Activated CD8-positive, alpha-beta memory T cell treated with anti-CD3 and anti-CD28 coated beads for 48 hours (primary cell): ENCODE data around the gene TAF4.
A peak's percentile ranks its signal among the peaks of the same experiment; 100 is the strongest.

Source experiments
- DNase-seq, 3 experiments: peaks; one replicate each; pipeline ENCODE4 v3.0.0-alpha.2; 2020; ENCODE audit warnings: low read depth in 2 of 3, low spot score in 2 of 3

Gene TAF4

DNA sequence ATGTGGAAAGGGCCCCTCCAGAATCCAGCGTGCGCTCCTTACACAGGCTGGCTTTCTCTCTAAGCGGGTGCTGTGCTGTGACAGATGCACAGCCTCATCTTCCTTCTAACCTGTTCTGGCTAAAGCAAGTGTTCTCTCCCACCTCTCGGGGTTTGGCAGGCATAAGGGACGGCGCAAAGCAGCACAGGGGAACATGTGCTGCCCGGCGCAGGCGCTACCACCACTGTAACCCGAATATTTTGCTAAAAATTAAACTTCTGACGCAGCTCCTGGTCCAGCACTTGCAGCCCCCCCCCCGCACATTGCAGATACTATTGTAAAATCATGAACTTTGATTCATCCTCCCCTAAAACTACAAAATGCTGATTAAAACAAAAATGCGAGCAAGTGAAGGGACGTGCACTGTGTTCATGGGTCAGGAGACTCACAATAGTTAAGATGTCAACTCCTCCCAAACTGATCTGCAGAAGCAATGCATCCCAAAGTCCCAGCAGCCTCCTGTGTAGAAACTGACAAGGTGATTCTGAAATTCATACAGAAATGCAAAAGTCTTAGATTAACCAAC, 43.0 kb downstream of the TAF4 start:
- no peak for DNase-seq

DNA sequence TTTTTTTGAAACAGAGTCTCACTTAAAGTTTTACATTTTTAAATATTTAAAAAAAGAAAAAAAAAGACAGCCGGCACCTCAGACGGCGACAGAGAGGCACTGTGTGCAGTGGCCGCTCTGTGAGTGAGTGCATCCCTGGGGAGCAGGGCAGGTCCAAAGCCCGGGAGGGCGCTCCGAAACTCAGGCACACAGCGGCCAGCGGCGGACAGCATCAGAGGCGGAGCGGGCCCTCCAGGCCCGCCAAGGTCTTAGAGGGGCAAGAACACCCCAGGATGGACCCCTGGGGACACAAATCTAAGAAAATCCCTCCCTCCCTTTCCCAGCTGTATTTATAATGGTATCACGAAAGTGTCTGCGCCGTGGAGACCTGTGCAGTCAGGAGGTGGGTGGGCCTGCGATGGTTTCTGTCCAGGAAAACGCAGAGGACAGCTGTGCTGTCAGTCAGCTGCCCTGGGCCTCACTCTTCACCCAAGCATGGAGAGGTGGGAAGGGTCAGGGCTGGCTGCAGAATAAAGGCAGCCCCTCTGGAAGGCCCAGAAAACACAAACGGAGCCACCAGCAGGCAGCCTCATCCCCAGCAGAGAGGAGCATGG, 43.8 kb downstream of the TAF4 start:
- DNase-seq = no peak

DNA sequence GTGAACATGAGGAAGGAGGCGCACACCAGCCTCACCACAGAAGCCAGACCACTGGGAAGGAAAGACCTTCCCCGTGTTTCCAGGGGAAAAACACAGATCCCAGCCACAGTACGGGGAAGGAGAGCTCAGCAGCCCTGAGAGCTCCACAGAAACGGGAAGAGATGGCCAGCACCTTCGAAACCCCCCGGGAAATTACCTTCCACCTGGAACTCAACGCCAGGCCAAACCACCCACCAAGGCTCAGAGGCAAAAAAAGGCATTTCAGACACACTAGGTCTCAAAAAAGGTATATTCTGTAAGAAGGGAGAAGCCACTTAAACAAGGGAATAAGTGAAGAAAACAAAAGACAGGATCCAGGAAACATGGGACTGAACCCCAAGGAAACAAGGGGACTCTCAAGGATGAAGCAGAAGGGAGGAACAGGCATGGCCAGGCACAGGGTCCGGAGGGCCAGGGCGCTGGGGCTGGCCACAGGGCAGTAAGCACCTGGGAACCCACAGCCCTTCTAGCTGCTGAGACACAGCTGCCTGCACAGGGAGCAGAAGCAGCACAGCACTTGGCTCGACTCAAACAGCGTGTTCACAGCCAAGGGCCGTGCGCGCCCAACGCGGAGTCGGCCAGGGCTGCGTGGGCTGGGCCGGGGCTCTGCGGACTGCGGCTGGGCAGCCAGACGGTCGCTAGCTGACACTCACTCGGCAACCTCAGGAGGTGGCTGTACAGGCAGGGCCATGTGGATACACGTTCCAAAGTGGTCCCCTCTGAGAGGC, 44.6 kb downstream of the TAF4 start:
- DNase-seq = no peak

DNA sequence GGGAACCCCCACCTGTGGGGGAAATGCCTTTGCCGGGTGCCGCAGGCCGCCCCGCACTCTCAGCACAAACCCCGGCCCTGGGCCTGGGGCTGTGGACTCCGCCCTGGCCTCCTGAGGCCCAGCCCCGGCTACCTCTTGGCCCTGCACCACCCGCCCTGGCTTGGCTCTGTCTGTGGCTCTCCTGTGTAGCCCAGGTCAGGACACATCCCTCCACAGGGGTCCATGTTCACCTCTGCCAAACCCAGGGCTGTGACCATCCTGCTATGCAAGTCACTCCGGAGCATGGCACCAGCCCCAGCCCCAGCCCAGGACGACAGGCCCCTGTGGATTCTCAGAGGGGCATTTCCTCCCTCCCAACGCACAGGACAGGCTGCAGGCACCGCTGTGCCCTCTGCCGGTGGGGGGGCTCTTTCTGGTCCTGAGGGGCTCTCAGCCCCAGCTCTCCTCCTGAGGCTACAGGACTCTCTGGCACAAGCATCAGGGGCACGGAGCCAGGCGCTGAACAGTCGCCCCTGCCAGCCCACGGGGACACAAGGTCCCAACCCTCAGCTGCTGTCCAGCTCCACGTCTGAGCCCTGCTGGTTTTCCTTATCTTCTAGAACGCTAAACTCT, 45.7 kb downstream of the TAF4 start:
- DNase-seq = no peak

DNA sequence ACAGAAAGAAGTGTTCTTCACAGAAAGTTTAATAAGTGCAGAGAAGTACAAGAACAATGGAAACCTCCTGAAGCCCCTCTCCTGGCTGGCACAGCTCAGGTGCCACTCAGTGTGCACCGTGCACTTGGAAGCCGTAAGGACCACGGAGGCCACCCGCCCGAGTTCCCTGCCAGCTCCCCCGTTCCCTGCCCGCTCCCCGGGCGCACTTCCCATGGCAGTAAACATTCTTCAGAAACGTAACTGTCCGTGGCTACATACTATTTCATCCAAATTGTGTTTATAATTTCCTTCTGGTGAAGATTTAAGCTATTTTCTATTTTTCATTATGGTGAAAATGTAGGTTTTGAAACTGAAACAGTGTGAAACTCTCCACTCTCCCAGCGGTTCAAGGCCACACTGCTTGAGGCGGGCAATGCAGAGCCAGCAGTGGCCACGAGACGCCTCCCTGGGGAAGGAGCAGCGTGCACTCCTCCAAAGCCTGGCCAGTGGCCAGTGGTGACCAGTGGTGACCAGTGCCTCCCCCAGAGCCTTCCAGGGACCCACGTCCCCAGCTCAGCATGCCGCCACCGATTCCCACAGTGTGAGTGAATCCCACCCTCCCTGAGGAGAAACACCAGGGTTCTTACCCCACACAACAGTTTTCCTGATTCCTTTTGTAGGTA, 46.4 kb downstream of the TAF4 start:
- DNase-seq = no peak

DNA sequence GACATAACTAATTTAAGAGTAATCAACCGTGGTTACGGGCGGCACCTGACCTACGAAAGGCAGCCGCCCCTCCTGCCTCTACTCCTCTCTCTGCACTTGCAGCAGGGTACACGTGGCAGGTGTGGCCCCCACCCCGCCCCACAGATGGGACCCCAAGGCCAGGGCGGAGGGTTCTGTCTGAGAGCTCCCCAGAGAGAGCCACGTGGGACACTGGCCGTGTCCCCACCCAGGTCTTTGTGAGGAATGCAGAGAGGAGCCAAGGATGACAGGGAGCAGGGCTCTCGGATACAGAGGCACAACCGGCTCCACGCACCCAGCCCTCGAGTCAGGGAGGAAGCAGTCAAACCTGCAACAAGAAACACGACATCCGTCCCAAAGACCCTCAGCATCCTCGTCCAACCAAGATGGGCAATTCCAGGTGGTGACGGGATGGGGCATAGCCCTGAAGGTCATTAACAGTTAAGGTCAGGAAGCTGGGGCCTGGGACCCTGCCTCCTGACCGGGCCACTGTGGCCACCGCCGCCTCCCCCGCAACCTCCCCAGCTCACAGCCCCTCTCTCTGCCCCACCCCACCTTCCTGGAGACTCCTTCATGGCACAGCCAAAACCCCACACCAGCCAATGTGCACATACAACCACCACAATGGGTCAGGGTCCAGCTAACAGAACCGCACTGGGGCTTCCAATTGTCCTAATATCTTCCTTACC, 47.1 kb downstream of the TAF4 start:
- DNase-seq = no peak

DNA sequence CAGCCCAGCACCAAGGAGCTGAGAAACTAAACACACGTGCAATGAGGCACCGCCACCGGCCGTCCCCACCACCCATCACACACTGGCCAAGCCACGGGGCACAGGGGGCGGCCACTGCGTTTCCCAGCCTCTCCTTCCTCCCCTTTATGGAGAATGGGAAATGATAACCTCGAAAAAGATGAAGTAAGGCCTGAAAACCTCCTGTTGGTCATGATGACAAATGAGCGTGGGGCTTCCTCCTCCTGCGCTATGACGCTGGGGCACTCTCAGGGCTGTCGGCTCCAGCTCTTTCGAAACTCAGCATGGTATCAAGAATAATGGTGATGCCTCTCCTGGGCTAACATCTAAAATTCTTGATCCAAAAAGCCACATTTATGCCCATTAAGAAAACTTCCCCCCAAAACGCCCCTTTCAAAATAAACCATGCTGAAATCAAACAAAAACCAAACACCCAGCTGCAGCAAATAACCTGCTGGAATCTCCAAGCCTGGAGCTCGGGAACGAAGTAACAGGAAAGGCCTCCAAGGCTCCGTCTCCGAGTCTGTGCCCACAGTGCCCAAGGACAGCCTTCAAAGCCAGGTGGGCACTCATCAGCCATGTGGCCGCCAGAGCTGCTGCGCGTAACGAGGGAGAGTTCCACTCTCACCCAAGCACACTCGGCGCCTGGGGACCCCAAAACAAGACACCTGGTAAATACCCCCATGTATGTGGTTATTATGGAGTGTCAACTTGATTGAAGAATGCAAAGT, 50.0 kb downstream of the TAF4 start:
- DNase-seq = no peak

DNA sequence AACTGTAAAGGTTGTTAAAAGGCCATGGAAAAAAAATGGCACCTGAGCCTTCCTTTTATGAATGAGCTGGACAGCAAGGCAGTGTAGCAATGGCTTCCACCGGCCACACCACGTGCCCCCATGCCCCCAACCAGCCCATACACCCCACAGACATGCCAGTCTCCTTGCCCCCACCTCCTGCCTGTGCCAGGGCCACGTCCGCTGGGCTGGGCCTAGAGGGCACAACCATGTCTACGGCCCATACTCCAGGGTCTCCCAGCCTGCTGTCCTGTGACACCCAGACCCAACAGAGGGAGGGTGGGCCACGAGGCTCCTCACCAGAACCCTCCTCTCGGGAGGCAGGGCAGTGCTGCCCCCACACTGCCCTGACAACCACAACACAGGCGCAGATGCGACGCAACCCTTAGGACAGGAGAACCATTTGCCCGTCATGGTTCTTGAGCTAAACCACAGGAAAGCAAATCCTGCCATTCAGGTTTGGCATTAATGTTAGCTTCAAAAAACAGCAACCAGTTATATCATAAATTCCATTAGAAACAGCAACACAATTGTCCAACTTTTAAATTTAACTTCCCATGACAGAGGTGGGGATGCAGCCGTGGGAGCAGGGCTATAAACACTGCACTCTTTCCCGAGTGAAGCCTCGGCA, 50.7 kb downstream of the TAF4 start:
- DNase-seq = no peak

DNA sequence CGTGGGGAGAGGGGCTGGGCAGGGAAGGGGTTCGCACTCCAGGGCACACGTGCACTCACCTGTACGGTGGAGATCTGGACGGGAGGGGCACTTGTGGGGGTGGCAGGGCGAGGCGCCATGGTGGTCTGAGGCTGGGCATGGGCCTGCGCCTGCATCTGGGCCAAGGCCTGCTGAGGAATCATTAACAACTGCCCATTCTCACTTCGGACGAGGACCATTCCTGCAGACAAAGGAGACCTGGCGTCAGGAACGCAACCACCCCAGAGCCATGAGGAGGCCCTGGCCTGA, 51.2 kb downstream of the TAF4 start:
- no peak for DNase-seq

DNA sequence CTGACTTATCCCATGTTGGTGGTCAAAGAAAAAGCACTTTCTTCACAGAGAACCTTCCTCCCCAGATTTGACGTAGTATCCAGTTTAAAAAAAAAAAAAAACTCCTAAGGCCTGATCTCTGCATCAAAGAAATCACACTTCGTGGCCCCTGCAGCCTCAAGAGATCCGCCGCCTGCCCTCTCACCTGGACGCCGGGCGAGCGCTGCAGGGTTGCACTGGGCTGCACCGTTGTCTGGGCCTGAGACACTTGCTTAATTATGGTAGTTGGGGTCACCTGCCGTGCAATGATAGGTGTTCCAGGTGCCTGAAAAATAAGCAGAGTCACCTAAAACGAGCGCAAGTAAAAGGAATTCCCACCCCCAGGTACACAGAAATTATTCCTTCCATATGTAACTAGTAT, 53.0 kb downstream of the TAF4 start:
- no peak for DNase-seq

DNA sequence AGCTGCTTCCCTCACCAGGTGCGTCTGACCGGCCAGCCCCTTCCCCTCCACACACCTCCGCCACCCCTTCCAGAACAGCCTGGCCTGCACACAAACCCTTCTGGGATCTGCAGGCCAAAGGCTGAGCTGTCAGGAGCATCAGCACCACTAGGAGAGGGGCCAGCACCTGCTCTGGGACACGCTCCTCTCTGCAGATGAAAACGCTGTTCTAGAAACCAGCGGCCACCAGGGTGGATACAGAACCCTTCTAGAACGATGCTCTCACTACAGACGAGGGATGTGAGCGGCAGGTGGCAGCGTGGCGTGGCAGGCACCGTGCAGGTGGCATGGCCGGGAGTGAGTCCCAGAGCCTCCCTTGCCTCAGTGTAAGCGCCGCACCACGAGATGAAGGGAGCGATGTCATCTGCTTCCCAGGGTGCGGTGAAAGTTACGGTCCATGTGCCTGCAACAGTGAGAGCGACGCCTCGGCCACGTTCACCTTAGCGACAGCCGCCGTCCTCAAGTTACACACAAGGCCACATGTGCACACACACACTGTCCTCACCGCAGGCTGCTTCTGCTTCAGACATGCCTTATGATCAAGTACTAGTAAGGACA, 53.6 kb downstream of the TAF4 start:
- DNase-seq = no peak

DNA sequence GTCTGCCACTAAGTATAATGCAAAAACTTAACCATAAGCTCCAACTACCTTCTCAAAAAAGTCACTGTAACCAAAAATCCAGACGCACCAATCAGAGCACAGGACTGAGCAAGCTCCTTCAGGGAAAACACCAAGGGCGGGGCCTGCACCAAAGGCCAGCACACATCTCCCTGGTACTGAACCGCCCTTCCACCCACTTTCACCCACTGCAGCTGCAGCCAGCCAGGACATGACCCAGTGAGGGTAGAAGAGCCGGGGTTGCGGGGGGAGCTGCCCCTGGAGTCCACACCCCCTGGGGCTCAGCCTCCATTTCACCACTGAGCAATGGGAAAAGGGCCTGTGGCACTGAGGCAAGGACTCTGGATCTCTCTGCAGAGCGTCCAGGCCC, 54.3 kb downstream of the TAF4 start:
- no peak for DNase-seq

DNA sequence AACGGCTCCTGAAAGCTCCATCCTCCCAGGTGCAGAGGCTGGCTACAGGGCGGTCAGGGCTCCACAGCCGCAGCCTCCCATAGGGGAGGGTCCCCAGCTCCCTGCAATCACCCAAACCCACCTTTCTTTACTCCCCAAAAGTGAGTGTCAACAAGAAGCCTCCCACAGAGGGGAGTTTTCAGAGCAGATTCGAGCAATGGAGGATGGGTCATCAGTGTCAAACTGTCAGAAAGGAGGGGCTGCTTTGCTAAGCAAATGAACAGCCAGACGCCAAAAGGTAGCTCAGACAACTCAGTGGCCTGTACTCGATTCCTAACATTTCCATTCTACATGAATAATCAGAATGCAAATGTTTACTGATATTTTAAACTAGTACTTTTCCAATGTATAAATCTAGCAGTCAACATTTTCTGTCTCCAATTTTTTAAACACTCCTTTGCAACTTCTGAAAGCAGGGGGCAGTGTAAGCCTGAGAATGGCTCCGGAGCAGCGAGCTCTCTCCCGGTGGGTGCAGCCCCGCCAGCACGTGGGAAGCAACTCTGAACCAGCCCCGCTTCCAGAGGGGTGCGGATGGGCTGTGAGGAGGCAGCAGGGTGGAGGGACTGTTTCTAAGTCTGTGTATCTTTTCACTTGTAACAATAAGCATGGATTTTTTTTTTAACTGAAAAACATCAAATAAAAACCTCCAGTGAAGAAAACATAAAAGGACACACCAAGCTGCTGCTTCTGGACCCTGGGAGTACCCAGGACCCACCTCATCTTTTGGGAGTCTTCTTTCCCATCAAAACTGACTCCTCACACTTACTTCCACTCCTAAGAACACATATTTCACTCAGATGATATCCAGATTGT, 54.9 kb downstream of the TAF4 start:
- peak in 2 of 3 experiments; percentile 6 to 30 for DNase-seq

DNA sequence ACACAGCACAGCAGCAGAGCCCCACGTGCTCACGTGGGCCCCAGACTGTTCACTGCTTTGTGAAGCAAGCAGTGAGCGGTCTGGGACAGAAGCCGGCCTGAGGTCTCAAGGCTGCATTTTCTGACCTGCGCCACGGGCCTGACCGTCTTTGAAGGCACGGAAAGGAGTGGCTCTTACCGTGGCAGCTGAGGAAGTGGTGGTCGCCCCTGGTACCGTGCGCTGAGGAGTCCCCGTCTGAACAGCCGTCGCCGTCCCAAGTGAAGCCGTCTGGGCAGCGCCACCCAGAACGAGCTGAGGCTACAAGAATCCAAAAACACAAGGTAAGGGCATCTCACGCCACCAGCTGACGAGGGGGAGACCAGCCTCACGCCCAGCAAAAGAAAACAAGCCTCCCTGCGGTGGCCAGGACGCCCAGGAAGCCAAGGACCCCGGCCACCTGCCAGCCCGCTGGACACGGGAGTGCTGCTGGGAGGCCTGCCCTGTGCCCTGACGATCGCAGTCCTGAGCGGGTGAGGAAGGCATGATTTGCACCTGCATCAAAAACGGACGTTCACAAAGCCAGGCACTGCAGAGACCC, 55.7 kb downstream of the TAF4 start:
- DNase-seq = no peak

DNA sequence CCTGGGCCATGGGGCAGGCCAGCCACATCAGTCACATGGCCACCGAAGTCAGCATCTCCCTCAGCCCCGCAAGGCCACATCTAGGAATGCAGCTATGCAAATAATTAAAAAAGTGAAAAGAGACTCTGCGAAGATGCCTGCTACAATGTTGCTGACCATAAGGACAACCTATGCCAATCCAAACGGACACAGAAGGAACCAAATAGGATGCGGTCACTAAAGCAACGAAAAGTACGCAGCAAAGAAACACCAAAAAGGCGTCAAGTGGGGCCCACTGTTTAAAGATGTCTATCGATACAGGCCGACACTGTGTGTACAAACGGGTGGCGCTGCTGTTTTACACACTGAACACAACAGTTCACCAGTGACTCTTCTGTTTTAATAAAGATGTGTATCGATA, 56.4 kb downstream of the TAF4 start:
- no peak for DNase-seq

DNA sequence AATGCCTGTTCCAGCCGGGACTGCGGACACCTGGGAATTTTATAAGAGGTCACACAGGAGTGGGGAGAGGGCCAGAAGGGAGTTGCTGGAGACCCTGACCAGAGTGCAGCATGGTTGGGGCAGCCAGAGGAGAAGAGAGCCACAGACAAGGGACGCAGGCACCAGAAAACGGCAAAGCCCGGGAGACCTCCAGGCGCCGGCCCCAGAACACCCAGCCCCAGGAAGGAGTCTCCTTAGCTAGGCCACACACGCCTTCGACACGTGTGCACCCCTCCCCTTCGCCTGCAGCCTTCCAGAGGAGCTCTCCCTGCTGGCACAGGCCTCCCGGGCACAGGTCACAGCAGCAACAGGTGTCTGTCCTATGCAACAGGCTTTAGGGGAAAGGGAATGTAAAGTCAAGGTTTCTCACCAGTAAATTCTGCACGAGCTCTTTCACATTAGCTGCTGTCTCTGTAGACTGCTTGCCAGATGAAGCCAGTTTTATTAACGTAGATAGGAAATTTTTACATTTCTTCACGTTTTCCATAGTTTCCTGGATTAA, 57.0 kb downstream of the TAF4 start:
- DNase-seq = no peak

DNA sequence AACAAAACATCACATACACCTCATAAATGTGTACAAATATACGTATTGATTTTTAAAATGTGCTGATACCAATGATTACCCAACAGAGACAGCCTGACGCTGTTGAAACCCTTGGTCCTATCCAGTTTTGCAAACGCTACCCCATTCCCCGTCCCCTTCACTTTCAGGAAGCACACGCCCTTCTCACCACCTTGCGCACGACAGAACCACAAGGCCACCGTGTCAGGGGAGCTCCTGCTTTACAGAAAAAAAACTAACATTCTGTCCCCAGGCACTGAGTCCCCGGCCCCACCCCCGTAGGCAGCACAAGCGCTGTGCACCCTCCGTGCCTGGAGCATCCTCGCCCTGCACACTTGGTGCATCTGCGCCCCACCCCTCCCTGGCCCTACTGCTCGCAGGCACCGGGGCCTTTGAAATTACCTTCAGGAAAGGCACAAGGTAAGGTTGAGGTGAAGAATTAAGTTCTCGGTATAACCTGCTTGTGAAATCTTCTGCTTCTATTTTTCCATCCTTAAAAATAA, 58.5 kb downstream of the TAF4 start:
- no peak for DNase-seq

DNA sequence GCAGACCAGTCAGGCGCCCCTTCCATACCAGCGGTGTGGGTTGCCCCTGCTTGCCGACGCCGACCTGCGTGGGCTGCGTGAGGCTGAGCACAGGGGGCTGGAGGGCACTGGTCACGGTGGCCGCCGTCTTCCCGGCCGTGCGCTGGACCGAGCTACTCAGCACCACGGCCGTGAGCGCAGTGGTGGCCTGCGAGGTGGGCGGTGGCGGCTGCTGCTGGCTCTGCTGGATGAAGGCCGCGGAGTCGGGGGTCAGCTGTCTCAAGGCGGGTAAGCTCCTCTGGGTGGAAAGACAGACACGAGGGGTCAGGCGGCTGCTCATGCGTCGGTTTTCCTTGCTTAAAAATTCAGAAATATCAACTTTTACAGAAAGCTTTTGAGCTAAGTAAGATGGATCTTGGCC, 59.2 kb downstream of the TAF4 start:
- DNase-seq = no peak
